MCF 10A (cell line): ENCODE results near the gene ARSI. TPM values are rescaled to one million over a fixed set of nuclear protein-coding genes. Genes with fewer than 3 reads are reported as not detected.
A peak's percentile ranks its signal among the peaks of the same experiment; 100 is the strongest.

Source experiments
- BruUV-seq: library from RNA; stranded (reverse); fragments of 400-500 nt; replicated peaks from 2 replicates; lab custom pipeline; 2021; lab: Mats Ljungman, UMichigan
- CTCF ChIA-PET: fragments of 300-600 bp; sonication (Branson Sonifier 250); formaldehyde crosslinking; extraction: SDS; loops from one replicate; lab custom pipeline; 2021; ENCODE audit warnings: antibody characterized with exemption, inconsistent platforms; lab: Yijun Ruan, JAX
- POLR2A ChIA-PET: fragments of 300-600, 350-650 bp; sonication (Branson Sonifier 250); formaldehyde crosslinking; extraction: SDS; loops from one replicate; lab custom pipeline; 2020; ENCODE audit warnings: antibody characterized with exemption, inconsistent platforms; lab: Yijun Ruan, JAX
- DNase-seq: peaks from one replicate; pipeline ENCODE4 v3.0.0-alpha.2; 2018; ENCODE audit not compliant: unreplicated experiment
- H3K27ac Mint-ChIP-seq: one replicate; pipeline ENCODE4 v1.8.0; 2022; ENCODE audit warnings: mild to moderate bottlenecking, low read depth, mixed read lengths; ENCODE audit not compliant: unreplicated experiment
- H3K27me3 Mint-ChIP-seq: one replicate; pipeline ENCODE4 v1.8.0; 2022; ENCODE audit warnings: mixed read lengths; ENCODE audit not compliant: insufficient read depth, unreplicated experiment
- H3K36me3 Mint-ChIP-seq: one replicate; pipeline ENCODE4 v1.8.0; 2022; ENCODE audit warnings: mild to moderate bottlenecking, moderate library complexity, mixed read lengths; ENCODE audit not compliant: insufficient read depth, unreplicated experiment
- H3K4me1 Mint-ChIP-seq: one replicate; pipeline ENCODE4 v1.8.0; 2022; ENCODE audit warnings: mixed read lengths; ENCODE audit not compliant: insufficient read depth, unreplicated experiment
- H3K4me3 Mint-ChIP-seq: one replicate; pipeline ENCODE4 v1.8.0; 2022; ENCODE audit warnings: mild to moderate bottlenecking, moderate library complexity, mixed read lengths; ENCODE audit not compliant: unreplicated experiment
- H3K9me3 Mint-ChIP-seq: one replicate; pipeline ENCODE4 v1.8.0; 2022; ENCODE audit warnings: mixed read lengths; ENCODE audit not compliant: unreplicated experiment
- CTCF ChIP-seq: fragments of 200-600 bp; IDR thresholded peaks from one replicate; pipeline ENCODE4 v1.8.0; 2022; ENCODE audit warnings: antibody characterized with exemption, mild to moderate bottlenecking; ENCODE audit not compliant: unreplicated experiment
- intact Hi-C: fragments of 100-400 bp; cut with micrococcal nuclease; formaldehyde crosslinking; loops from 2 replicates; pipeline ENCODE4 v1.14.1; 2022
- total RNA-seq: library from RNA; stranded (reverse); gene quantifications from 2 replicates; pipeline ENCODE4 v1.2.3, GENCODE V29; 2022

ARSI gene
- total RNA-seq, 1 experiment from 2014 or later = 0.19 TPM

- Mint-ChIP-seq H3K4me3 (no peak overlapping the region), H3K36me3 (no peaks in the 10 kb centered on the region), H3K4me1 (peaks cover 29% of the 10 kb centered on the region), H3K27me3 (no peaks in the 10 kb centered on the region), H3K9me3 (no peaks in the 10 kb centered on the region), H3K27ac (no peak overlapping the region)
- CTCF ChIA-PET = interaction anchor here (0.9 kb wide), 2 partner anchors 27 to 51 kb away, joined by 3 to 5 read pairs; no protein-coding TSS in a partner anchor
- no TSS peak for BruUV-seq
- POLR2A ChIA-PET = interaction anchor here (1.7 kb wide), 1 partner anchor 29 kb away, joined by 6 read pairs; no protein-coding TSS in a partner anchor
- TF ChIP-seq CTCF = no peak
- no peak for DNase-seq
- intact Hi-C loops = no loop called here
Measured at GRCh38 chr5:150323819-150324218, 21.1 kb upstream of the ARSI start.

- H3K36me3 Mint-ChIP-seq = no peaks in the 10 kb centered on the region
- POLR2A ChIA-PET = interaction anchor here (1.2 to 1.7 kb wide), 2 partner anchors 23 to 28 kb away, joined by 3 to 6 read pairs; no protein-coding TSS in a partner anchor
- BruUV-seq = no TSS peak
- intact Hi-C loops = no loop called here
- CTCF ChIA-PET = interaction anchor here (0.6 to 1.4 kb wide), 6 partner anchors 10 to 687 kb away, joined by 3 to 7 read pairs (median 3); no protein-coding TSS in a partner anchor
- no peak overlapping the region for H3K4me3 Mint-ChIP-seq
- no peak for DNase-seq
- H3K27me3 Mint-ChIP-seq = no peaks in the 10 kb centered on the region
- peak overlapping the region; percentile 8 for H3K27ac Mint-ChIP-seq
- H3K9me3 Mint-ChIP-seq = no peaks in the 10 kb centered on the region
- no peak for TF ChIP-seq CTCF
- peaks cover 36% of the 10 kb centered on the region for H3K4me1 Mint-ChIP-seq
Measured at GRCh38 chr5:150323092-150323491, 20.4 kb upstream of the ARSI start.

GRCh38 chr5:150322202-150322601, 19.5 kb upstream of the ARSI start:
- CTCF ChIA-PET = interaction anchor here (0.7 to 1.4 kb wide), 5 partner anchors 10 to 686 kb away, joined by 3 to 7 read pairs (median 3); no protein-coding TSS in a partner anchor
- Mint-ChIP-seq H3K27me3 (no peaks in the 10 kb centered on the region), H3K4me1 (peaks cover 44% of the 10 kb centered on the region), H3K4me3 (no peak overlapping the region), H3K27ac (peak overlapping the region; percentile 8), H3K9me3 (no peaks in the 10 kb centered on the region), H3K36me3 (no peaks in the 10 kb centered on the region)
- POLR2A ChIA-PET = interaction anchor here (1.0 to 1.7 kb wide), 4 partner anchors 21 to 27 kb away, joined by 3 to 6 read pairs (median 3); no protein-coding TSS in a partner anchor
- intact Hi-C loops = no loop called here
- peak; percentile 69 for DNase-seq
- no peak for TF ChIP-seq CTCF
- no TSS peak for BruUV-seq

DNA sequence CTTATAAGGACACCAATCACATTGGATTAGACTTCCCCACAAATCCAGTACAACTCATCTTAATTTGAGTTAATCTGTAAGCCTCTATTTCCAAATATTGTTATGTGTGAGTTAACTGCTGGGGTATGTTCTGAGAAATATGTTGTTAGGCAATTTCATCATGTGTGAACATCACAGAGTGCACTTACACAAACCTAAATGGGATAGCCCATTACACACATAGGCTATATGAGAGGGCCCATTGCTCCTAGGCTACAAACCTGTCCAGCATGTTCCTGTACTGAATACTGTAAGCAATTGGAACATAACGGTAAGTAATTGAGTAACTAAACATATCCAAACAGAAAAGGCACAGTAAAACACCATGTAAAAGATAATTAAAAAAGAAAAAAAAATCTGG, 19.1 kb upstream of the ARSI start:
- Mint-ChIP-seq H3K27me3 (no peaks in the 10 kb centered on the region), H3K4me3 (no peak overlapping the region), H3K27ac (peak overlapping the region; percentile 8), H3K9me3 (no peaks in the 10 kb centered on the region), H3K4me1 (peaks cover 48% of the 10 kb centered on the region), H3K36me3 (no peaks in the 10 kb centered on the region)
- TF ChIP-seq CTCF = no peak
- DNase-seq = peak; percentile 28
- ChIA-PET POLR2A (interaction anchor here (0.6 to 3.4 kb wide), 6 partner anchors 22 to 69 kb away, joined by 3 to 61 read pairs (median 4); no protein-coding TSS in a partner anchor), CTCF (interaction anchor here (0.7 to 3.4 kb wide), 4 partner anchors 10 to 46 kb away, joined by 3 to 52 read pairs (median 14); no protein-coding TSS in a partner anchor)
- BruUV-seq = no TSS peak
- intact Hi-C loops = no loop called here
